HG02981 (cell line): ENCODE measurements around the gene OXCT2.
A peak's percentile ranks its signal among the peaks of the same experiment; 100 is the strongest.
"Not testable (repeated sequence)": the region's sequence is repeated elsewhere in the genome, so short reads cannot be mapped to it uniquely, and the experiment has no call there.

Source experiments
- ATAC-seq: cut with Tn5 transposase; IDR thresholded peaks from one replicate; pipeline ENCODE4 v1.9.1; 2021; ENCODE audit warnings: mild to moderate bottlenecking, moderate library complexity; ENCODE audit not compliant: unreplicated experiment

OXCT2 gene

GRCh38 chr1:39771022-39771532 lies at the start of gene OXCT2:
OXCT2 (minus strand) TSS chr1:39771348; CDS start chr1:39771255, 93 bp downstream.
- ATAC-seq: not testable (repeated sequence)

GRCh38 chr1:39819091-39819812 lies 48.1 kb upstream of the OXCT2 start:
- ATAC-seq: no peak

GRCh38 chr1:39818482-39818881 lies 47.3 kb upstream of the OXCT2 start:
- ATAC-seq: no peak

GRCh38 chr1:39817091-39817932 lies 46.2 kb upstream of the OXCT2 start:
- ATAC-seq: peak; percentile 65

- ATAC-seq: peak; percentile 50
Observed at GRCh38 chr1:39816415-39817090, 45.4 kb upstream of the OXCT2 start.

- ATAC-seq: no peak
Observed at GRCh38 chr1:39812913-39813312, 41.8 kb upstream of the OXCT2 start.

GRCh38 chr1:39808784-39809517 lies 37.8 kb upstream of the OXCT2 start:
- no peak for ATAC-seq

- no peak for ATAC-seq
Observed at GRCh38 chr1:39805385-39805784, 34.2 kb upstream of the OXCT2 start.

GRCh38 chr1:39802496-39803260 lies 31.5 kb upstream of the OXCT2 start:
- ATAC-seq: no peak

- ATAC-seq: no peak
Observed at GRCh38 chr1:39800471-39800835, 29.3 kb upstream of the OXCT2 start.

GRCh38 chr1:39799770-39800470 lies 28.8 kb upstream of the OXCT2 start:
- ATAC-seq: peak; percentile 50

- peak; percentile 93 for ATAC-seq
Observed at GRCh38 chr1:39798859-39799769, 28.0 kb upstream of the OXCT2 start.

GRCh38 chr1:39795651-39796050 lies 24.5 kb upstream of the OXCT2 start:
- ATAC-seq: no peak

GRCh38 chr1:39791838-39792237 lies 20.7 kb upstream of the OXCT2 start:
- no peak for ATAC-seq

GRCh38 chr1:39789571-39790110 lies 18.5 kb upstream of the OXCT2 start:
- no peak for ATAC-seq

GRCh38 chr1:39788758-39789570 lies 17.8 kb upstream of the OXCT2 start, which contains the start of gene BMP8B:
BMP8B (minus strand) TSS chr1:39788865; CDS start chr1:39788485, 380 bp downstream.
- peak; percentile 49 for ATAC-seq

GRCh38 chr1:39788426-39788757 lies 17.2 kb upstream of the OXCT2 start:
- peak; percentile 11 for ATAC-seq
